Kidney (tissue), 14 donors: ENCODE data around the gene JADE1. TPM values are rescaled to one million over a fixed set of nuclear protein-coding genes. Genes with fewer than 3 reads are reported as not detected.
A peak's percentile ranks its signal among the peaks of the same experiment; 100 is the strongest.

Experiments used
- DNase-seq, 5 donors: peaks; one replicate each; pipeline ENCODE4 v3.0.0-alpha.2; 2013 to 2020
- FAIRE-seq: peaks from 2 replicates; lab custom pipeline; 2012; peaks lifted over from hg19 to GRCh38; lab: Jason Lieb, UNC
- H3K27ac ChIP-seq, 2 donors: one replicate each; pipeline ENCODE4 v1.7.0; 2013; ENCODE audit warnings: low read depth in 2 of 2, low read length in 2 of 2, inconsistent platforms in 1 of 2
- H3K27me3 ChIP-seq: one replicate; pipeline ENCODE4 v1.7.1; 2013; ENCODE audit warnings: low read length, inconsistent platforms; ENCODE audit not compliant: control insufficient read depth, insufficient read depth
- H3K36me3 ChIP-seq, 3 donors: one replicate each; pipeline versions ENCODE4 v1.7.0 to v1.7.1; 2013; ENCODE audit warnings: low read length in 3 of 3, control low read depth in 1 of 3, inconsistent platforms in 1 of 3; ENCODE audit not compliant: insufficient read depth in 3 of 3, control insufficient read depth in 2 of 3
- H3K4me1 ChIP-seq, 3 donors: one replicate each; pipeline versions ENCODE4 v1.7.0 to v1.7.1; 2013; ENCODE audit warnings: low read length in 3 of 3, inconsistent platforms in 1 of 3, low read depth in 1 of 3; ENCODE audit not compliant: control insufficient read depth in 2 of 3, insufficient read depth in 2 of 3
- H3K4me3 ChIP-seq, 3 donors: one replicate each; pipeline versions ENCODE4 v1.7.0 to v1.8.1; 2013; ENCODE audit warnings: low read length in 3 of 3, control low read depth in 1 of 3, inconsistent platforms in 1 of 3
- H3K9ac ChIP-seq, 3 donors: one replicate each; pipeline versions ENCODE4 v1.7.0 to v1.7.1; 2013; ENCODE audit warnings: low read length in 3 of 3, control low read depth in 1 of 3, inconsistent platforms in 1 of 3
- H3K9me3 ChIP-seq, 3 donors: one replicate each; pipeline versions ENCODE4 v1.7.0 to v1.7.1; 2013; ENCODE audit warnings: low read length in 3 of 3, control low read depth in 1 of 3, inconsistent platforms in 1 of 3; ENCODE audit not compliant: control insufficient read depth in 2 of 3, insufficient read depth in 1 of 3
- intact Hi-C: fragments of 100-400 bp; cut with DNase I; formaldehyde crosslinking; loops from one replicate; pipeline ENCODE4 v1.11.1; 2022
- polyA plus RNA-seq: library from polyadenylated mRNA; stranded (reverse); fragments of 350-450 nt; fragmentation: Illumina TruSeq; extraction: RNeasy Lipid Tissue Mini Kit (QIAGEN cat#74804); gene quantifications from one replicate; pipeline ENCODE4 v1.2.3, GENCODE V29; 2014; ENCODE audit warnings: low read depth, low replicate concordance; ENCODE audit not compliant: insufficient read depth
- total RNA-seq: library from RNA; stranded (reverse); fragmentation: NEBNext Ultra II Directional; extraction: Animal tissue kit (Norgen Biotek cat#: 25700); gene quantifications from one replicate; pipeline ENCODE4 v1.2.1, GENCODE V29; 2021
- TF ChIP-seq, protein P1 (sequence below): IDR thresholded peaks from 3 replicates; pipeline ENCODE4 v1.5.1; 2012; ENCODE audit warnings: mild to moderate bottlenecking, moderate library complexity, borderline replicate concordance; ENCODE audit not compliant: insufficient read depth; ENCODE audit errors: extremely low read depth
- donor health status: control.
- donor health status: control.
- donor health status: control.
- donor health status: control.
- donor health status: control.
- donor health status: DM: yes; HTN: yes; CAD: no.
- donor health status: Normal renal cell carcinoma (clear cell type).

The JADE1 gene
- total and polyA plus RNA-seq, 2 donors from 2014 or later = 23.0 to 119 TPM

DNA sequence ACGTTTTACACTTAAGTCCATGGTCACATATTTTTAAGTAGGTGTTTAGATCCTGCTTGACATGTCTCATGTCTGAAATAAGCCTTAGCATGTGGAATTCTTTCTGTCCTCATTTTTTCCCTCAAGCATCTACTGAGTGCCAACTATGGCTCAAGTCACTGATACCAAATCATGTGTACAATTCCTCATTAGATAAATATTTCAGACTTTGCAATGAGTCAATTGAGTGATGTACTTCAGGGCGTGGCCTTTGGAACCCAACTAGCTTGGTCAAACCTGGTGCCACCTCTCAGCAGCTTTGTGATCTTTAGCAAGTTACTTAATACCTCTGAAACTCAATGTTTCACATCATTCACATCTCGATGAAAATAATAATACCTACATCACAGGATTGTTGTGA is 12.6 kb upstream of the JADE1 start:
- Histone ChIP-seq H3K27ac (no peak overlapping the region), H3K9me3 (no peaks in the 10 kb centered on the region), H3K36me3 (no peaks in the 10 kb centered on the region), H3K27me3 (no peaks in the 10 kb centered on the region), H3K9ac (no peak overlapping the region), H3K4me1 (peaks cover 0 to 4% (median 3%) of the 10 kb centered on the region in 3 donors), H3K4me3 (no peak overlapping the region)
- FAIRE-seq = no peak
- no peak for DNase-seq
- TF ChIP-seq, protein P1, sequence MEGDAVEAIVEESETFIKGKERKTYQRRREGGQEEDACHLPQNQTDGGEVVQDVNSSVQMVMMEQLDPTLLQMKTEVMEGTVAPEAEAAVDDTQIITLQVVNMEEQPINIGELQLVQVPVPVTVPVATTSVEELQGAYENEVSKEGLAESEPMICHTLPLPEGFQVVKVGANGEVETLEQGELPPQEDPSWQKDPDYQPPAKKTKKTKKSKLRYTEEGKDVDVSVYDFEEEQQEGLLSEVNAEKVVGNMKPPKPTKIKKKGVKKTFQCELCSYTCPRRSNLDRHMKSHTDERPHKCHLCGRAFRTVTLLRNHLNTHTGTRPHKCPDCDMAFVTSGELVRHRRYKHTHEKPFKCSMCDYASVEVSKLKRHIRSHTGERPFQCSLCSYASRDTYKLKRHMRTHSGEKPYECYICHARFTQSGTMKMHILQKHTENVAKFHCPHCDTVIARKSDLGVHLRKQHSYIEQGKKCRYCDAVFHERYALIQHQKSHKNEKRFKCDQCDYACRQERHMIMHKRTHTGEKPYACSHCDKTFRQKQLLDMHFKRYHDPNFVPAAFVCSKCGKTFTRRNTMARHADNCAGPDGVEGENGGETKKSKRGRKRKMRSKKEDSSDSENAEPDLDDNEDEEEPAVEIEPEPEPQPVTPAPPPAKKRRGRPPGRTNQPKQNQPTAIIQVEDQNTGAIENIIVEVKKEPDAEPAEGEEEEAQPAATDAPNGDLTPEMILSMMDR = no peak
- intact Hi-C loops = no loop called here

DNA sequence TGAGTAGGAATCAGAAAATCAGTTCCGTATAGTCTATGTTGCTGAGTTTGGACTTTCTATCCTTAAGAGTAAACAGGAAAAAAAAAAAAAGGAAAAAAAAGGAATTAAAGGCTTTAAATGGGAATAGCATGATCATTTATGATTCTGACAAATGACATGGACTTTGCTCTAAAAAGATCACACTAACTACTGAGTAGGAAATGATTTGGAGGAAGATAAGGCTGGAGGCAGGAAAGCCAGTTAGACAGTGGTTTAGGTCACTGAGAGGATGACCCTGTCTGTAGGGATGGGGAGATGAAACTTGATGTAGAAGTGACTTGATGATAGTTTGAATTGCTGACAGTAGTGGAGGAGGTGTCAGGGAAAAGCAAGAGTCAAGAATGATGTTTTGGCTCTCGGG is 9.2 kb upstream of the JADE1 start:
- no peak for DNase-seq
- H3K9me3 ChIP-seq = no peaks in the 10 kb centered on the region
- H3K27ac ChIP-seq = peak overlapping the region; percentile 39 to 59
- H3K36me3 ChIP-seq = no peaks in the 10 kb centered on the region
- FAIRE-seq = no peak
- no peak overlapping the region for H3K9ac ChIP-seq
- intact Hi-C loops = no loop called here
- H3K4me3 ChIP-seq = no peak overlapping the region
- no peaks in the 10 kb centered on the region for H3K27me3 ChIP-seq
- TF ChIP-seq, protein P1 = no peak
- H3K4me1 ChIP-seq = peaks cover 0 to 3% (median 0%) of the 10 kb centered on the region in 3 donors

DNA sequence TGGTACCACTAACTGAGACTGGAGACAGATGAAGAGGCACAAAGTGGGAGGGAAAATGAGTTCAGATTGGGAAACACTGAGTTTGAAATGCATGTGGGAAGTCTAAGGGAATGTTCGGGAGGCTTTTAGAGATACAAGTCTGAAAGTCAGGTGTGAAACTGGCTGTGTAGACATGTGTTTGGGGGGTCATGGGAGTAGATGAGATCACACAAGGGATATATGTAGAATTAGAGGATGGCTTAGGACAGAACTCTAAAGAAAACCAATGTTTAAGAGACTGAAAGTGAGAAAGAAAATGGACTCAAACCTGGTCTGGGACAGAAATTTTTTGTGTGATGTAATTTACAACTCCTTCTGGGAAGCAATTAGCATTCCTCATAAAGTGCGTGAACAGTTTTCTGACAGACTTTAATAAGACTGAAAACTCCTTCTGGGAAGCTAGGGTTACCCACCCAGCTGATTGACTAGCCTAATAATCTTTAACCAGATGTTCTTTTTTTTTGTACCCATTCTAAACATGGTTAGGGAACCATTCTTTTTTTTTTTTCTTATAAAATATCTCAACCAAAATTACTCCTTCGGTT is 8.7 kb upstream of the JADE1 start:
- FAIRE-seq = no peak
- no peak for DNase-seq
- Histone ChIP-seq H3K9ac (no peak overlapping the region), H3K36me3 (no peaks in the 10 kb centered on the region), H3K27ac (peak overlapping the region; percentile 39 to 59), H3K9me3 (no peaks in the 10 kb centered on the region), H3K4me3 (no peak overlapping the region), H3K4me1 (peaks cover 0 to 3% (median 0%) of the 10 kb centered on the region in 3 donors), H3K27me3 (no peaks in the 10 kb centered on the region)
- TF ChIP-seq, protein P1 = no peak
- intact Hi-C loops = no loop called here
